ENCODE measurements around the gene LNP1. TPM values are rescaled to one million over a fixed set of nuclear protein-coding genes. Genes with fewer than 3 reads are reported as not detected.

The LNP1 gene
- total and polyA plus RNA-seq, 2 of the 13 experiments (the other 11 are each of a cell fraction or from before 2014, with no cell fraction given) = 3.6 to 7.0 TPM

- TF ChIP-seq U2AF1 (optimal IDR thresholded peaks at IDR 0.05; ENCODE audit: low read depth, low read length) (no peak), TIGD3 (CRISPR knock-in tag; IDR thresholded peaks at IDR 0.05; ENCODE audit: borderline replicate concordance) (no peak), ZNF331 (CRISPR knock-in tag; IDR thresholded peaks at IDR 0.05) (peak; percentile 83), YY1 (IDR thresholded peaks at IDR 0.05; ENCODE audit: insufficient read depth, insufficient replicate concordance, low read depth, low read length) (peak; percentile 32), ZNF670 (CRISPR knock-in tag; IDR thresholded peaks at IDR 0.05; ENCODE audit: borderline replicate concordance) (peak; percentile 93; the same call in 1 of the 2 replicates), HNF4A (CRISPR knock-in tag; IDR thresholded peaks at IDR 0.05) (peak; percentile 18; the same call in 1 of the 2 replicates), TCF12 (IDR thresholded peaks at IDR 0.05) (no peak), TCF12 (CRISPR knock-in tag; IDR thresholded peaks at IDR 0.05) (0 out of 2 replicates have a peak, but pooled peaks have one; percentile 50), ARID4A (CRISPR knock-in tag; IDR thresholded peaks at IDR 0.05; ENCODE audit: borderline replicate concordance) (peak; percentile 83; the same call in 1 of the 2 replicates), GLI4 (CRISPR knock-in tag; IDR thresholded peaks at IDR 0.05; ENCODE audit: borderline replicate concordance) (peak; percentile 83; the same call in 1 of the 2 replicates), IRF9 (CRISPR knock-in tag; IDR thresholded peaks at IDR 0.05; ENCODE audit: borderline replicate concordance) (peak; percentile 71; the same call in 1 of the 2 replicates), SRSF9 (IDR thresholded peaks at IDR 0.05; ENCODE audit: borderline replicate concordance, insufficient read depth, low read depth, low read length, poor library complexity, severe bottlenecking) (no peak), RAD21 (CRISPR knock-in tag; IDR thresholded peaks at IDR 0.05) (no peak), HMGXB3 (CRISPR knock-in tag; IDR thresholded peaks at IDR 0.05; ENCODE audit: borderline replicate concordance) (0 out of 2 replicates have a peak, but pooled peaks have one; percentile 19), ZNF652 (CRISPR knock-in tag; IDR thresholded peaks at IDR 0.05; ENCODE audit: borderline replicate concordance, low read depth) (no peak), ZNF367 (CRISPR knock-in tag; IDR thresholded peaks at IDR 0.05; ENCODE audit: borderline replicate concordance) (peak; percentile 76; the same call in 1 of the 2 replicates)
Observed at GRCh38 chr3:100492059-100493006, 91.0 kb downstream of the LNP1 start, which contains the start of gene TMEM45A (continued).
